ENCODE measurements around the gene ABTB1.

DNA sequence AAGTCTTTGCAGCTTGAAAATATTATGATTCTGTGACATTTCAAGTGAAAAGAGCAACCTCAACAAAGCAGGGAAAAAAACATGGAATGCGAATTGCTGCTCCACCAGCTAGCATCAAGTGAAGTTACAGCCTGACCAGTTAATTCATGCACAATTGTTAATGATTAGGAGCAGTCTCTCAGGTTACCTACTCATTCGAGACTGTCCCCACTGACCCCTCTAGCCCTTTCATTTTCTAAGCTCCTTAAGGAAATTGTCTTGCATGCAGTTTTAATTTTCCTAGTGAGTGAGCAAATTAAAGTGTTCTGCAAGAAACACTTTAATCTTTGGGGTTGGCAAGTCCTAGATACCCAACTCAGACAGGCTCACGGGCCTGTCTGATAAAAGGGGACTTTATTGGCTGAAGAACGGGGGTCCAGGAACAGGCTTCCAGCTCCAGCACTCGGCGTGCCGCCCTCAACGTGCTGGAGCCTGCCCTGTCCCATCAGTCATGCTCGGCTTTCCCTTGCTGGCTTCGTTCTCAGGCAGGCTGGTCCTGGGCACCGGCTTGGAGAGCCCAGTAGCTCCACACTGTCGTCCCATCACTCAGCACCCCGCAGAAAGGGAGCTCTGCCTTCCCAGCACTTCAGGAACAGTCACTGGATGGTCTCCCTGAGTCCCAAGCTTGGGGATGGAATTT is 25.4 kb upstream of the ABTB1 start:
- TF ChIP-seq, protein P1, sequence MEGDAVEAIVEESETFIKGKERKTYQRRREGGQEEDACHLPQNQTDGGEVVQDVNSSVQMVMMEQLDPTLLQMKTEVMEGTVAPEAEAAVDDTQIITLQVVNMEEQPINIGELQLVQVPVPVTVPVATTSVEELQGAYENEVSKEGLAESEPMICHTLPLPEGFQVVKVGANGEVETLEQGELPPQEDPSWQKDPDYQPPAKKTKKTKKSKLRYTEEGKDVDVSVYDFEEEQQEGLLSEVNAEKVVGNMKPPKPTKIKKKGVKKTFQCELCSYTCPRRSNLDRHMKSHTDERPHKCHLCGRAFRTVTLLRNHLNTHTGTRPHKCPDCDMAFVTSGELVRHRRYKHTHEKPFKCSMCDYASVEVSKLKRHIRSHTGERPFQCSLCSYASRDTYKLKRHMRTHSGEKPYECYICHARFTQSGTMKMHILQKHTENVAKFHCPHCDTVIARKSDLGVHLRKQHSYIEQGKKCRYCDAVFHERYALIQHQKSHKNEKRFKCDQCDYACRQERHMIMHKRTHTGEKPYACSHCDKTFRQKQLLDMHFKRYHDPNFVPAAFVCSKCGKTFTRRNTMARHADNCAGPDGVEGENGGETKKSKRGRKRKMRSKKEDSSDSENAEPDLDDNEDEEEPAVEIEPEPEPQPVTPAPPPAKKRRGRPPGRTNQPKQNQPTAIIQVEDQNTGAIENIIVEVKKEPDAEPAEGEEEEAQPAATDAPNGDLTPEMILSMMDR (IDR thresholded peaks at IDR 0.05; ENCODE audit: insufficient read depth, low read depth, low read length), result no peak
- TF ChIP-seq EZH2 (IDR thresholded peaks at IDR 0.05; ENCODE audit: insufficient read depth, low read length), result no peak
